22Rv1 (cell line): Measurements from ENCODE around the gene RNFT2.

Experiments used
- H3K27ac ChIP-seq: fragments of 450-650 bp; 2 replicates; pipeline ENCODE4 v1.5.1; 2017
- ZFX ChIP-seq: fragments of 450-650 bp; IDR thresholded peaks from 2 replicates; pipeline ENCODE4 v1.6.1; 2017; ENCODE audit warnings: antibody characterized with exemption, borderline replicate concordance
- TF ChIP-seq, protein P1 (sequence below): fragments of 450-650 bp; IDR thresholded peaks from 2 replicates; pipeline ENCODE4 v1.5.1; 2017; ENCODE audit warnings: mild to moderate bottlenecking

The RNFT2 gene

DNA sequence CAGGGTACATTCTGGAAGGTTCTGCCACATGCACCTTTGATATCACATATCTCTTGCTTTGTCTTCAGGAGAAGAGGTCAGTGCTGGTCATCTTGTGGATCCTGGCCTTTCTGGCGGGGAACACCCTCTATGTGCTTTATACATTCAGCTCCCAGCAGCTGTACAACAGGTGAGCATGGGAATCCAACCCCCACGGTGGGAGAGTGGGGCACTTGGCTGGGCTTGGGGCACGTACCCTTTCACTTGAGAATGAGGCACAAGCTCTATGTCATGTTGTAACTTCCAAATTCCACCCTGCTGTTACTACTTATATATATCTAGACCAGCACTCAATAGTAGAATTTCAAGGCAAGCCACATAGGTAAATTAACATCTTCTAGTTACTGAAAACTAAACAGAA, 28.6 kb downstream of the RNFT2 start:
- H3K27ac ChIP-seq: no peak overlapping the region
- TF ChIP-seq ZFX: no peak
- TF ChIP-seq, protein P1, sequence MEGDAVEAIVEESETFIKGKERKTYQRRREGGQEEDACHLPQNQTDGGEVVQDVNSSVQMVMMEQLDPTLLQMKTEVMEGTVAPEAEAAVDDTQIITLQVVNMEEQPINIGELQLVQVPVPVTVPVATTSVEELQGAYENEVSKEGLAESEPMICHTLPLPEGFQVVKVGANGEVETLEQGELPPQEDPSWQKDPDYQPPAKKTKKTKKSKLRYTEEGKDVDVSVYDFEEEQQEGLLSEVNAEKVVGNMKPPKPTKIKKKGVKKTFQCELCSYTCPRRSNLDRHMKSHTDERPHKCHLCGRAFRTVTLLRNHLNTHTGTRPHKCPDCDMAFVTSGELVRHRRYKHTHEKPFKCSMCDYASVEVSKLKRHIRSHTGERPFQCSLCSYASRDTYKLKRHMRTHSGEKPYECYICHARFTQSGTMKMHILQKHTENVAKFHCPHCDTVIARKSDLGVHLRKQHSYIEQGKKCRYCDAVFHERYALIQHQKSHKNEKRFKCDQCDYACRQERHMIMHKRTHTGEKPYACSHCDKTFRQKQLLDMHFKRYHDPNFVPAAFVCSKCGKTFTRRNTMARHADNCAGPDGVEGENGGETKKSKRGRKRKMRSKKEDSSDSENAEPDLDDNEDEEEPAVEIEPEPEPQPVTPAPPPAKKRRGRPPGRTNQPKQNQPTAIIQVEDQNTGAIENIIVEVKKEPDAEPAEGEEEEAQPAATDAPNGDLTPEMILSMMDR: no peak

DNA sequence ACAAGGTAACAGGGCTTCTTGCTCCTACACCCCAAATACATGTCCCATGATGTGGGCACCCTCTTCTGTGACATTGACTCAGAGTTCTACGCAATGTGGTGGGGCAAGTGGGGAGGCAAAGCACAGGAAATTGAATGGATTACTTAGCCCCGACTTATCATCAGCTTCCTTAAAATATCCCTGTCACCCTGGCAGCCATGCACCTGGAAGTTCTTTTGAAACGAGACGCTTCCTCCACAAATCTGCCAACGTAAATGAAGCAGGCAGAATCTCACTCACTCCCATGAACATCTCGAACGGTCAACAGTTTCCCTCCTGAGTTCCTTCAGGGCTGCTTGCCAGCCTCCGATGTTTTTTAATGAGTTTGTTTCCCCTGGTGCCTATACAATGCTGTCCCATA, 33.5 kb downstream of the RNFT2 start:
- no peak overlapping the region for H3K27ac ChIP-seq
- TF ChIP-seq ZFX: no peak
- TF ChIP-seq, protein P1: no peak

DNA sequence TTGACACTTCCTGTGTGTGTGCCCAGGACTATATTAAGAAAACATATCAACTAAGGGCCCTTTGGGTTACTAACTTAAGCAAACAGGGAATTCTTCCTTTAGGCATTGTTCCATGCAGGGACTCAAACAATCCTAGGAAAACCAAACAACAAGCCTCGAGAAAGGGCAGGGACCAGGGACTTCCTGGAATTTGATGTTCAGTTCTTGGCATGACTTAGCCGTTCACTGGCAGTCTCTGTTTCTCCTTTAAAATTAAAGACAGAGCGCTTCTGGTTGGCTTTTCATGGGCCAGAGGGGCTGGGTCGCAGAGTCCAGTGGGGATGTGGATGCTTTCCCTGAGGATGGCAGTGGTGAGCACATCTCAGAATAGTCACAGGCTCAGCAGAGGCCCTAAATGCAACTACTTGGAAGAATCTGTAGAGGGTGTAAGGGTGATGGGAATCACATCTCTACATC, 35.2 kb downstream of the RNFT2 start:
- no peak overlapping the region for H3K27ac ChIP-seq
- TF ChIP-seq ZFX: no peak
- TF ChIP-seq, protein P1: peak; percentile 16

DNA sequence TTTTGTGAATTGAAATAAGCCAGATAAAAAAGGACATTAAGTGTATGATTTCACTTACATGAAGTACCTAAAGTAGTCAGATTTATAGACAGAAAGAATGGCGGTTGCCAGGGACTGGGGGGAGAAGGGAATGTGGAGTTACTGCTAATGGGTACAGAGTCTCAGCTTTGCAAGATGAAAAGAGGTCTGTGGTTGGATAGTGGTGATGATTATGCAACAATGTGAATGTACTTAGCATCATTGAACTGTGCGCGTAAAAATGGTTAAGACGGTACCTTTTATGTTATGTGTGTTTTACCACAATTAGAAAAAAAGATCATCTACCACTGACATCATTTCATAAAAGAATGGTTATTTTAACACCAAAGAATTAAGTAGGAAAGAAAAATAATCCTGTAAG, 35.9 kb downstream of the RNFT2 start:
- H3K27ac ChIP-seq: no peak overlapping the region
- TF ChIP-seq, protein P1: no peak
- TF ChIP-seq ZFX: no peak

DNA sequence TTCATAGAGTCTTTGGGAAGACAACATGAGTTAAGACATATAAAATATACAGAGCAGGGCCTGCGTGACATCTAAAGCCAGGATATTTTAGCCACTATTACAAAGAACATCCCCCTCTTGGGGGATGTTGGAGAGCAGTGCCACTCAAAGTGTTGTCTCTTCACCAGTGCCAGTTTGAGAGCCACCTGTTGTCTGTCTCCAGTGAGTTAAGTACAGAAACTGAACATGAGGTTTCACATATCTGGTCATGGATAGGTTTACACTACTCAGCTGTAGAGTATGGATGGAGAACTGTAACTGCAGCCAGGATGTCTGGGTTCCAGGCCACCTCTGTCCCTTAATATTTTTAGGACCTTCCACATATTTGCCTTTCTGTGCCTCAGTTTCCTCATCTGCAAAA, 39.1 kb downstream of the RNFT2 start:
- no peak for TF ChIP-seq ZFX
- TF ChIP-seq, protein P1: no peak

DNA sequence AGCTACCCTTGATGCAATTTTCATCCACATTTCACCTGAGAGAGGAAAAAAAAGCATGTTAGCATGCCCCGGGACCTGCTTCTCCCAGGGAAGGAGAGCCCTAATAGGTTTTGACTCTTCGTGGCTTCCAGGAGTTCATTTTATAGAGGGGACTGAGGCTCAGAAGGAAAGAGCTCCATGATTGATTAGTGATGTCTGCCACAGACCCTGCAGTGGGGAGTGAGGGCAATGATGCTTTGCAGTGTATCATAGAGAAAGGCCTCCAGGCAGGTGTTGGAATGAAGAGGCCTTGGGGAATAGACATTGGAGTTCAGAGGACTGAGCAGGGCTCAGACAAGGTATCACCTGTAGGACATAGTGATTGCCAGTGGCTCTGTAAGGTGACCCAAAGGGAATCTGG, 41.5 kb downstream of the RNFT2 start:
- no peak for TF ChIP-seq ZFX
- TF ChIP-seq, protein P1: no peak
- H3K27ac ChIP-seq: no peak overlapping the region

More for the DNA sequence above, 39.1 kb downstream of the RNFT2 start:
- no peak overlapping the region for H3K27ac ChIP-seq

DNA sequence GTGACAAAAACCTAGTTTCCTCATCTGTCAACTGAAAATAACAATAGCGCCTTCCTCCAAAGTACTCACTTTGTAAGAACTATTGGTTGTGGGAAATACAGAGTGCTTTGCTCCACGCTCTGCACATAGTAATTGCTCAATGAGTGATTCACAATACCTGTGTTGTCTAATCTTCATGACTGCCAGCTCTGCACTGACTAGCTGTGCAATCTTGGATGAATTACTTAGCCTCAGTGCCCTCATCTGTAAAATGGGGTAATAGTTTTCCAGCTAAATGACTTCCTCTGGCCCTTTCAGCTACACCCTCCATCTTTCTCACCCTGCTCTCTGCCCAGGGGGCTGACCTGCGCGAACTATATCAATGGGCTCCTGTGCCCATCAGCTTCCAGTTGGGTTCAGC, 42.8 kb downstream of the RNFT2 start:
- TF ChIP-seq, protein P1: no peak
- TF ChIP-seq ZFX: no peak
- no peak overlapping the region for H3K27ac ChIP-seq
